IPS DF 6.9 (cell line): Measurements from ENCODE around the gene ZNF175.

ENCODE experiments used
- DNase-seq: peaks from one replicate; pipeline ENCODE4 v3.0.0-alpha.2; 2013; ENCODE audit warnings: low read depth, low spot score
- H3K27ac ChIP-seq: one replicate; pipeline ENCODE4 v1.5.1; 2013; ENCODE audit warnings: low read length, control low read depth
- H3K27me3 ChIP-seq: 2 replicates; pipeline ENCODE4 v1.6.1; 2013; ENCODE audit warnings: mild to moderate bottlenecking, low read length; ENCODE audit not compliant: control insufficient read depth, insufficient read depth
- H3K36me3 ChIP-seq: 2 replicates; pipeline ENCODE4 v1.6.1; 2013; ENCODE audit warnings: low read length; ENCODE audit not compliant: control insufficient read depth, insufficient read depth
- H3K4me1 ChIP-seq: 2 replicates; pipeline ENCODE4 v1.6.1; 2013; ENCODE audit warnings: low read length; ENCODE audit not compliant: control insufficient read depth, insufficient read depth
- H3K4me3 ChIP-seq: 2 replicates; pipeline ENCODE4 v1.5.1; 2013; ENCODE audit warnings: mild to moderate bottlenecking, low read length
- H3K9me3 ChIP-seq: 2 replicates; pipeline ENCODE4 v1.6.1; 2013; ENCODE audit warnings: low read length, inconsistent platforms; ENCODE audit not compliant: control insufficient read depth, insufficient read depth
- WGBS: extraction: QIAGEN DNeasy Blood & Tissue Kit; methylation state at CpG from one replicate; pipeline ENCODE4 v1.1.7; 2013; ENCODE audit warnings: mixed read lengths, missing lambda C conversion rate; ENCODE audit not compliant: insufficient read length, insufficient coverage; 5-methylcytosine and 5-hydroxymethylcytosine counted together

The ZNF175 gene

GRCh38 chr19:51568456-51568855 lies 2.6 kb upstream of the ZNF175 start:
- H3K27ac ChIP-seq = no peak overlapping the region
- H3K9me3 ChIP-seq = no peaks in the 10 kb centered on the region
- no peaks in the 10 kb centered on the region for H3K36me3 ChIP-seq
- WGBS = no CpG with 5 or more reads among the region's 1 CpG
- peaks cover 1% of the 10 kb centered on the region; the same call in 1 of the 2 replicates for H3K27me3 ChIP-seq
- DNase-seq = no peak
- no peak overlapping the region for H3K4me3 ChIP-seq
- H3K4me1 ChIP-seq = 0 out of 2 replicates have a peak, but pooled peaks cover 1% of the 10 kb centered on the region

GRCh38 chr19:51571599-51571998 lies 516 bp downstream of the ZNF175 start:
- no peak for DNase-seq
- no peaks in the 10 kb centered on the region for H3K36me3 ChIP-seq
- H3K4me1 ChIP-seq = no peaks in the 10 kb centered on the region
- no peaks in the 10 kb centered on the region; the same call in 1 of the 2 replicates for H3K27me3 ChIP-seq
- peak overlapping the region; percentile 80; the same call in 1 of the 2 replicates for H3K4me3 ChIP-seq
- no peak overlapping the region for H3K27ac ChIP-seq
- no CpG with 5 or more reads among the region's 8 CpGs for WGBS
- H3K9me3 ChIP-seq = no peaks in the 10 kb centered on the region

- Histone ChIP-seq H3K9me3 (no peaks in the 10 kb centered on the region), H3K27ac (no peak overlapping the region), H3K4me1 (no peaks in the 10 kb centered on the region), H3K27me3 (no peaks in the 10 kb centered on the region; the same call in 1 of the 2 replicates), H3K4me3 (no peak overlapping the region), H3K36me3 (no peaks in the 10 kb centered on the region)
- no peak for DNase-seq
- WGBS = no CpG with 5 or more reads among the region's 3 CpGs
Observed at GRCh38 chr19:51572410-51572809, 1.3 kb downstream of the ZNF175 start.

GRCh38 chr19:51572908-51573307 lies 1.8 kb downstream of the ZNF175 start:
- no peaks in the 10 kb centered on the region for H3K9me3 ChIP-seq
- no peak overlapping the region for H3K27ac ChIP-seq
- H3K27me3 ChIP-seq = no peaks in the 10 kb centered on the region; the same call in 1 of the 2 replicates
- H3K4me1 ChIP-seq = no peaks in the 10 kb centered on the region
- H3K36me3 ChIP-seq = no peaks in the 10 kb centered on the region
- no CpG with 5 or more reads among the region's 4 CpGs for WGBS
- H3K4me3 ChIP-seq = no peak overlapping the region
- no peak for DNase-seq

GRCh38 chr19:51573331-51573730 lies 2.2 kb downstream of the ZNF175 start:
- WGBS = no CpG with 5 or more reads among the region's 3 CpGs
- DNase-seq = no peak
- no peaks in the 10 kb centered on the region for H3K4me1 ChIP-seq
- no peaks in the 10 kb centered on the region for H3K9me3 ChIP-seq
- H3K27ac ChIP-seq = no peak overlapping the region
- H3K36me3 ChIP-seq = no peaks in the 10 kb centered on the region
- H3K4me3 ChIP-seq = no peak overlapping the region
- H3K27me3 ChIP-seq = no peaks in the 10 kb centered on the region; the same call in 1 of the 2 replicates

GRCh38 chr19:51576850-51577249 lies 5.8 kb downstream of the ZNF175 start:
- H3K27ac ChIP-seq = no peak overlapping the region
- no peaks in the 10 kb centered on the region for H3K4me1 ChIP-seq
- no peaks in the 10 kb centered on the region; the same call in 1 of the 2 replicates for H3K27me3 ChIP-seq

GRCh38 chr19:51586103-51586728 lies 15.1 kb downstream of the ZNF175 start:
- H3K4me1 ChIP-seq = no peaks in the 10 kb centered on the region
- H3K27ac ChIP-seq = no peak overlapping the region
- no peaks in the 10 kb centered on the region for H3K27me3 ChIP-seq
- DNase-seq = no peak
- peaks cover 4% of the 10 kb centered on the region; the same call in 1 of the 2 replicates for H3K36me3 ChIP-seq
- no CpG with 5 or more reads among the region's 1 CpG for WGBS
- H3K4me3 ChIP-seq = no peak overlapping the region
- H3K9me3 ChIP-seq = no peaks in the 10 kb centered on the region

More at GRCh38 chr19:51576850-51577249, 5.8 kb downstream of the ZNF175 start:
- H3K9me3 ChIP-seq = no peaks in the 10 kb centered on the region
- WGBS = no CpG with 5 or more reads among the region's 6 CpGs
- no peak for DNase-seq
- no peaks in the 10 kb centered on the region for H3K36me3 ChIP-seq
- H3K4me3 ChIP-seq = no peak overlapping the region

- no peaks in the 10 kb centered on the region for H3K4me1 ChIP-seq
- H3K36me3 ChIP-seq = peaks cover 4% of the 10 kb centered on the region; the same call in 1 of the 2 replicates
- no CpG with 5 or more reads among the region's 4 CpGs for WGBS
- H3K27ac ChIP-seq = no peak overlapping the region
- H3K4me3 ChIP-seq = no peak overlapping the region
- DNase-seq = no peak
- H3K27me3 ChIP-seq = no peaks in the 10 kb centered on the region
- no peaks in the 10 kb centered on the region for H3K9me3 ChIP-seq
Observed at GRCh38 chr19:51586799-51587198, 15.7 kb downstream of the ZNF175 start.

GRCh38 chr19:51587264-51588191 lies 16.4 kb downstream of the ZNF175 start:
- H3K4me3 ChIP-seq = no peak overlapping the region
- no peak for DNase-seq
- no peaks in the 10 kb centered on the region for H3K27me3 ChIP-seq
- no peaks in the 10 kb centered on the region for H3K4me1 ChIP-seq
- WGBS = no CpG with 5 or more reads among the region's 9 CpGs
- no peaks in the 10 kb centered on the region for H3K9me3 ChIP-seq
- no peak overlapping the region for H3K27ac ChIP-seq
- peaks cover 4% of the 10 kb centered on the region; the same call in 1 of the 2 replicates for H3K36me3 ChIP-seq

GRCh38 chr19:51589511-51589910 lies 18.4 kb downstream of the ZNF175 start:
- peaks cover 4% of the 10 kb centered on the region; the same call in 1 of the 2 replicates for H3K36me3 ChIP-seq
- no peaks in the 10 kb centered on the region for H3K27me3 ChIP-seq
- H3K4me3 ChIP-seq = no peak overlapping the region
- DNase-seq = no peak
- no peaks in the 10 kb centered on the region for H3K9me3 ChIP-seq
- H3K27ac ChIP-seq = no peak overlapping the region
- no CpG with 5 or more reads among the region's 2 CpGs for WGBS
- no peaks in the 10 kb centered on the region for H3K4me1 ChIP-seq
